ENCODE measurements around the gene SLC6A16. TPM values are rescaled to one million over a fixed set of nuclear protein-coding genes. Genes with fewer than 3 reads are reported as not detected.

SLC6A16 gene
- total and polyA plus RNA-seq, 11 donors, result 0.27 to 1.3 (median 0.40) TPM

DNA sequence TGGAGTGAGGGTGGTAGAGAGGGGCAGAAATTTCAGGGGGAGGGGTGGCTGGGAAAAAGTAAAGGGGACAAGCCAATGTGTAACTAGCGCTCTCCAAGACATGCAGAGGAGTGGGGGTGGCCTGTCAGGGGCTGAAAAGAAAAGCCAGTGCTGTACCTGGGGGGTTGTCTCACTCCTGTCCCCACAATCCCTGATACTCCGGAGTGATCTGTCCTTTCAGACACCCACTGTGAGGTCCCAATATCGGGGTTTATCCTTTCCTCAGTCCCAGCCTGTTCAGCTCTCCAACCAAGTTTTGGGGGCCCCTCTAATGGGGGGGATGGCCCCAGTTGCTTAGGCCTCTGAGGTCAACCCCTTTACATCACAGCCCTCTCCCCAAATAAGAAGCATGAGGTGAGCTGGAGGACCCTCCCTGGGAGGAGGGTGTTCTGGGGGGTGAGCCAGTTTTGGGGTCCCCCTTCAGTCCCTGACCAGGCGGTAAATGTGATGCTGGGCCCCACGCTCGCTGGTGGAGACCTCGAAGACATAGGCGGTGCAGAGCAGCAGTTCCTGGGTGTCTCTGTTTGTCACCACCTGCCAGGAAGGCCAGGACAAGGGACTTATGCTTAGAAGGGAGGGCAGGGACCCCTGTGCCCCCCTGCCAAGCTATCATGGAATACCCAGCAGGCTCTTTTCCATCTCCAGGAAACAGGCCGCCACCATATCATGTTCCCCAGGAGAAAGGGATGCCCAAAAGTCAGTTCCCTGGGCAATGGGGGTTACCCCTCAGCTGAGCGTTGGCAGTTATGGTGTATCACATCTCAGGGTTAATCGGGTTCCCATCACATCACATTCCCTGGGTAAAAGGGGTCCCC lies 16.1 kb upstream of the SLC6A16 start:
- no peak for TF ChIP-seq POLR2A (IDR thresholded peaks at IDR 0.05)
- TF ChIP-seq, protein P1, sequence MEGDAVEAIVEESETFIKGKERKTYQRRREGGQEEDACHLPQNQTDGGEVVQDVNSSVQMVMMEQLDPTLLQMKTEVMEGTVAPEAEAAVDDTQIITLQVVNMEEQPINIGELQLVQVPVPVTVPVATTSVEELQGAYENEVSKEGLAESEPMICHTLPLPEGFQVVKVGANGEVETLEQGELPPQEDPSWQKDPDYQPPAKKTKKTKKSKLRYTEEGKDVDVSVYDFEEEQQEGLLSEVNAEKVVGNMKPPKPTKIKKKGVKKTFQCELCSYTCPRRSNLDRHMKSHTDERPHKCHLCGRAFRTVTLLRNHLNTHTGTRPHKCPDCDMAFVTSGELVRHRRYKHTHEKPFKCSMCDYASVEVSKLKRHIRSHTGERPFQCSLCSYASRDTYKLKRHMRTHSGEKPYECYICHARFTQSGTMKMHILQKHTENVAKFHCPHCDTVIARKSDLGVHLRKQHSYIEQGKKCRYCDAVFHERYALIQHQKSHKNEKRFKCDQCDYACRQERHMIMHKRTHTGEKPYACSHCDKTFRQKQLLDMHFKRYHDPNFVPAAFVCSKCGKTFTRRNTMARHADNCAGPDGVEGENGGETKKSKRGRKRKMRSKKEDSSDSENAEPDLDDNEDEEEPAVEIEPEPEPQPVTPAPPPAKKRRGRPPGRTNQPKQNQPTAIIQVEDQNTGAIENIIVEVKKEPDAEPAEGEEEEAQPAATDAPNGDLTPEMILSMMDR (IDR thresholded peaks at IDR 0.05), result no peak
- WGBS, 4 donors, result 87 to 94% (median 92%) methylated on average over 6 to 11 of the region's 11 CpGs
- Histone ChIP-seq H3K36me3 (peaks cover 0 to 63% (median 51%) of the 10 kb centered on the region in 9 donors), H3K4me1 (peaks cover 0 to 40% (median 21%) of the 10 kb centered on the region in 12 donors), H3K9me3 (no peaks in the 10 kb centered on the region), H3K27ac (peak overlapping the region in 10 of 12 donors; percentile 3 to 89 (median 74)), H3K27me3 (no peaks in the 10 kb centered on the region), H3K4me3 (no peak overlapping the region)
- no peak for ATAC-seq
- intact Hi-C loops (cut with DNase I), result no loop called here
- DNase-seq, result no peak

DNA sequence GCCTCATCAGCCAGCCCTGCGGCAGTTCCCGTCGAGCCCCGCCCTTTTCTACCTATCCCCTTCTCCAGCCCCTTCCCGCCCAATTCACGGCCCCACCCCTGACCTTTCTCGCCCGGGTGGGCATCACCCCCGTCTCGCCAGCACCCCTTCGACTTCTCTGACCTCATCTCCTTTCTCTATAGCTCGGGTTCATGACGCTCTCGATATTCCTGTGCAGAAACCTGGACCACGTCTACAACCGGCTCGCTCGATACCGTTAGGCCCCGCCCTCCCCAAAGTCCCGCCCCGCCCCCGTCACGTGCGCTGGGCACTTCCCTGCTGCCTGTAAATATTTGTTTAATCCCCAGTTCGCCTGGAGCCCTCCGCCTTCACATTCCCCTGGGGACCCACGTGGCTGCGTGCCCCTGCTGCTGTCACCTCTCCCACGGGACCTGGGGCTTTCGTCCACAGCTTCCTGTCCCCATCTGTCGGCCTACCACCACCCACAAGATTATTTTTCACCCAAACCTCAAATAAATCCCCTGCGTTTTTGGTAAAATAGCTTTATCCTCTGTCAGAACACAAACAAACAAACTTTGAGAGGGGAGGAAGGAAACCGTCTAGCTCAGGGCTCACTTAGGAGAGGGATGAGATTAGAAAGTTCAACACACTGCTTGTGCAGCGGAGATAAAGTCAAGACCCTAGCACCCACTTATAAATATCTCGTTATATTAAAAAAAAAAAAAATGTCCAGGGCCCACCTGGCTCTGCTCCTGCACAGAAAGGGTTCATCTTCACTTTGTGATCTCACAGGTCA lies 15.3 kb upstream of the SLC6A16 start:
- peak; percentile 5 to 32 (median 22) for ATAC-seq
- 22 to 39% (median 32%) methylated on average over 36 of the region's 36 CpGs for WGBS, 4 donors
- H3K4me3 ChIP-seq, result peak overlapping the region in 11 of 12 donors; percentile 14 to 60 (median 51)
- H3K9me3 ChIP-seq, result no peaks in the 10 kb centered on the region
- no peaks in the 10 kb centered on the region for H3K27me3 ChIP-seq
- intact Hi-C loops (cut with DNase I), result no loop called here
- H3K27ac ChIP-seq, result peak overlapping the region; percentile 33 to 89 (median 78)
- H3K4me1 ChIP-seq, result peaks cover 0 to 44% (median 21%) of the 10 kb centered on the region in 12 donors
- H3K36me3 ChIP-seq, result peaks cover 0 to 58% (median 43%) of the 10 kb centered on the region in 9 donors
- TF ChIP-seq POLR2A (IDR thresholded peaks at IDR 0.05), result no peak
- TF ChIP-seq, protein P1 (IDR thresholded peaks at IDR 0.05), result no peak
- DNase-seq, result peak; percentile 75 to 85 (median 82)

DNA sequence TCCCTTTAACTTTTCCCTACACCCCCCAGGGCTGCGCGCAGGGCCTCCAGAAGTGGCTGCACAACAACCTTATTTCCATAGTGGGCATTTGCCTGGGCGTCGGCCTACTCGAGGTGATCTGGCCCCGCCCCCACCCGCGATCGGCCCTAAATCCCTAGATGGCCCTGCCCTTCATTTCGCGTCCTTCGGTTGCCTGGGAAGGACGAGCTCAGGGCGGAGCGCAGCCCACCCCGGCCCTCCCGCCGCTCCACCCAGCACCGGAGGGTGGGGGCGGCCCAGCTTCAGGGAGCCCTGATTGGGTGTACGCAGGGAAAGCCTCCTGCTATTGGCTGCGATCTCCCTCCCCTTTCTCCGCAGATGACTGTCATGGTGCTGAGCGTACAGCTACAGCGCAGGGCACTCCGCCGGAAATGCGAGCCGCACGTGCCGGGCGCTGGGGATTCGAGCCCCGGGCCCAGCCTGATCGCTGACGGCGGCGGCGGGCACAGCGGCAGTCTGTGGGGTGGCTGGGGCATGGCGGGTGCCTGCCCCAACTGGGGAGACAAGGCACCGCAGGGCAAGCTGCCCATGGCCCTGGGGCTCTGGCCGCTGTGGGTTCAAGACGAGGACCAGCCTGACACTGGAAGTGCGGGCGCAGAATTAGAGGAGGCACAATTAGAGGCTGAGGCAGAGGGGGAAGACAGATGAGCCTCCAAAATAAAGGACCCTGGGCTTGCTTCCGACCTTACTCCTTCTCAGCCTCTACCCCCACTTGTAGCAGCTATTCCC lies 14.5 kb upstream of the SLC6A16 start:
- H3K9me3 ChIP-seq, result no peaks in the 10 kb centered on the region
- H3K4me3 ChIP-seq, result peak overlapping the region; percentile 14 to 60 (median 50)
- peak; percentile 90 to 94 (median 91) for DNase-seq
- peaks cover 0 to 50% (median 35%) of the 10 kb centered on the region in 9 donors for H3K36me3 ChIP-seq
- H3K27ac ChIP-seq, result peak overlapping the region; percentile 33 to 89 (median 78)
- H3K4me1 ChIP-seq, result peaks cover 0 to 50% (median 21%) of the 10 kb centered on the region in 12 donors
- intact Hi-C loops (cut with DNase I), result no loop called here
- peak; percentile 94 to 97 (median 96) for ATAC-seq
- WGBS, 4 donors, result 7 to 22% (median 19%) methylated on average over 16 to 47 of the region's 47 CpGs
- no peaks in the 10 kb centered on the region for H3K27me3 ChIP-seq
- TF ChIP-seq, protein P1 (IDR thresholded peaks at IDR 0.05), result no peak
- peak in 1 of 2 donors; percentile 34 for TF ChIP-seq POLR2A (IDR thresholded peaks at IDR 0.05)

Data from heart left ventricle (tissue), 16 donors.